Tibial nerve (tissue), 3 donors: ENCODE data around the gene HIP1.

Experiments
- CTCF ChIP-seq, 5 experiments: fragments of 200-600 bp in 3 of 5; fragments of 450-650 bp in 2 of 5; sonication (generic) in 3 of 5; IDR thresholded peaks; one replicate each; pipeline ENCODE4 v1.5.1; 2016 to 2019; ENCODE audit warnings: antibody characterized with exemption in 5 of 5, mild to moderate bottlenecking in 3 of 5, moderate library complexity in 2 of 5
- POLR2A ChIP-seq, 2 donors: fragments of 450-650 bp; IDR thresholded peaks; one replicate each; pipeline ENCODE4 v1.6.1; 2017; ENCODE audit warnings: antibody characterized with exemption in 2 of 2, mild to moderate bottlenecking in 2 of 2, moderate library complexity in 2 of 2

GRCh38 chr7:75772081-75773077 lies 33.6 kb upstream of the HIP1 start, which contains the start of gene CCL26:
- TF ChIP-seq POLR2A (IDR thresholded peaks at IDR 0.05) = no peak
- no peak for TF ChIP-seq CTCF (IDR thresholded peaks at IDR 0.05)
